WTC11 (cell line): ENCODE data around the gene PLK3.
A peak's percentile ranks its signal among the peaks of the same experiment; 100 is the strongest.

Source experiments
- ATF1 ChIP-seq: sonication (generic); formaldehyde crosslinking; IDR thresholded peaks from 2 replicates; pipeline ENCODE4 v1.8.1; 2023; ENCODE audit warnings: mild to moderate bottlenecking, moderate library complexity, missing genetic modification reagents
- CBFB ChIP-seq: sonication (generic); formaldehyde crosslinking; IDR thresholded peaks from 2 replicates; pipeline ENCODE4 v1.8.1; 2022; ENCODE audit warnings: mild to moderate bottlenecking, low read depth, missing genetic modification reagents
- ELF4 ChIP-seq: sonication (generic); formaldehyde crosslinking; IDR thresholded peaks from 2 replicates; pipeline ENCODE4 v1.8.1; 2022; ENCODE audit warnings: low read depth, mild to moderate bottlenecking, moderate library complexity, missing genetic modification reagents
- HMGXB4 ChIP-seq: sonication (generic); formaldehyde crosslinking; IDR thresholded peaks from 2 replicates; pipeline ENCODE4 v1.8.1; 2023; ENCODE audit warnings: mild to moderate bottlenecking, moderate library complexity, missing genetic modification reagents
- KAT7 ChIP-seq: sonication (generic); formaldehyde crosslinking; IDR thresholded peaks from 2 replicates; pipeline ENCODE4 v1.8.1; 2023; ENCODE audit warnings: missing genetic modification reagents, mild to moderate bottlenecking, borderline replicate concordance
- NFATC4 ChIP-seq: fragments of 250-450 bp; sonication (Bioruptor Pico); IDR thresholded peaks from 2 replicates; pipeline ENCODE4 v1.9.0; 2021; ENCODE audit warnings: mild to moderate bottlenecking
- NFE2L1 ChIP-seq: sonication (generic); formaldehyde crosslinking; IDR thresholded peaks from 2 replicates; pipeline ENCODE4 v1.8.1; 2023; ENCODE audit warnings: missing genetic modification reagents
- PREB ChIP-seq: sonication (generic); formaldehyde crosslinking; IDR thresholded peaks from 2 replicates; pipeline ENCODE4 v1.8.1; 2022; ENCODE audit warnings: mild to moderate bottlenecking, missing genetic modification reagents, moderate library complexity, borderline replicate concordance
- RORB ChIP-seq: fragments of 250-450 bp; sonication (Bioruptor Pico); IDR thresholded peaks from 2 replicates; pipeline ENCODE4 v1.9.0; 2021; ENCODE audit warnings: mild to moderate bottlenecking
- SP1 ChIP-seq: sonication (generic); formaldehyde crosslinking; conservative IDR thresholded peaks from 2 replicates; pipeline ENCODE4 v1.8.1; 2022; ENCODE audit warnings: missing genetic modification reagents
- ZNF263 ChIP-seq: sonication (generic); formaldehyde crosslinking; IDR thresholded peaks from 2 replicates; pipeline ENCODE4 v1.8.1; 2022; ENCODE audit warnings: low read depth, mild to moderate bottlenecking, moderate library complexity, missing genetic modification reagents
- TF ChIP-seq, protein P1 (sequence below): fragments of 200-600 bp; IDR thresholded peaks from 2 replicates; pipeline ENCODE4 v1.8.0; 2022; ENCODE audit warnings: antibody characterized with exemption
- TF ChIP-seq, protein P2 (sequence below): sonication (generic); formaldehyde crosslinking; IDR thresholded peaks from 2 replicates; pipeline ENCODE4 v1.8.0; 2022; ENCODE audit warnings: mild to moderate bottlenecking, missing genetic modification reagents
- TF ChIP-seq, protein P3 (sequence below): sonication (generic); formaldehyde crosslinking; conservative IDR thresholded peaks from 2 replicates; pipeline ENCODE4 v1.8.1; 2022; ENCODE audit warnings: mild to moderate bottlenecking, missing genetic modification reagents

GRCh38 chr1:44807364-44808062 is 7.3 kb downstream of the PLK3 start:
- TF ChIP-seq, protein P1, sequence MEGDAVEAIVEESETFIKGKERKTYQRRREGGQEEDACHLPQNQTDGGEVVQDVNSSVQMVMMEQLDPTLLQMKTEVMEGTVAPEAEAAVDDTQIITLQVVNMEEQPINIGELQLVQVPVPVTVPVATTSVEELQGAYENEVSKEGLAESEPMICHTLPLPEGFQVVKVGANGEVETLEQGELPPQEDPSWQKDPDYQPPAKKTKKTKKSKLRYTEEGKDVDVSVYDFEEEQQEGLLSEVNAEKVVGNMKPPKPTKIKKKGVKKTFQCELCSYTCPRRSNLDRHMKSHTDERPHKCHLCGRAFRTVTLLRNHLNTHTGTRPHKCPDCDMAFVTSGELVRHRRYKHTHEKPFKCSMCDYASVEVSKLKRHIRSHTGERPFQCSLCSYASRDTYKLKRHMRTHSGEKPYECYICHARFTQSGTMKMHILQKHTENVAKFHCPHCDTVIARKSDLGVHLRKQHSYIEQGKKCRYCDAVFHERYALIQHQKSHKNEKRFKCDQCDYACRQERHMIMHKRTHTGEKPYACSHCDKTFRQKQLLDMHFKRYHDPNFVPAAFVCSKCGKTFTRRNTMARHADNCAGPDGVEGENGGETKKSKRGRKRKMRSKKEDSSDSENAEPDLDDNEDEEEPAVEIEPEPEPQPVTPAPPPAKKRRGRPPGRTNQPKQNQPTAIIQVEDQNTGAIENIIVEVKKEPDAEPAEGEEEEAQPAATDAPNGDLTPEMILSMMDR, result no peak
- no peak for TF ChIP-seq ELF4 (CRISPR knock-in tag)
- no peak for TF ChIP-seq PREB (CRISPR knock-in tag)
- TF ChIP-seq SP1 (CRISPR knock-in tag), result no peak
- 0 out of 2 replicates have a peak, but pooled peaks have one; percentile 51 for TF ChIP-seq HMGXB4 (CRISPR knock-in tag)
- TF ChIP-seq NFATC4 (CRISPR knock-in tag), result no peak
- no peak for TF ChIP-seq CBFB (CRISPR knock-in tag)
- TF ChIP-seq, protein P2, sequence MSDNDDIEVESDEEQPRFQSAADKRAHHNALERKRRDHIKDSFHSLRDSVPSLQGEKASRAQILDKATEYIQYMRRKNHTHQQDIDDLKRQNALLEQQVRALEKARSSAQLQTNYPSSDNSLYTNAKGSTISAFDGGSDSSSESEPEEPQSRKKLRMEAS (CRISPR knock-in tag), result peak; percentile 86
- TF ChIP-seq ATF1 (CRISPR knock-in tag), result 0 out of 2 replicates have a peak, but pooled peaks have one; percentile 20
- TF ChIP-seq NFE2L1, result peak; percentile 13; the same call in 1 of the 2 replicates
- TF ChIP-seq KAT7 (CRISPR knock-in tag), result no peak
- no peak for TF ChIP-seq RORB (CRISPR knock-in tag)
- TF ChIP-seq, protein P3, sequence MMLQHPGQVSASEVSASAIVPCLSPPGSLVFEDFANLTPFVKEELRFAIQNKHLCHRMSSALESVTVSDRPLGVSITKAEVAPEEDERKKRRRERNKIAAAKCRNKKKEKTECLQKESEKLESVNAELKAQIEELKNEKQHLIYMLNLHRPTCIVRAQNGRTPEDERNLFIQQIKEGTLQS (CRISPR knock-in tag), result no peak
- TF ChIP-seq ZNF263 (CRISPR knock-in tag), result no peak
